T-helper 2 cell treated with Interferon-gamma antibody and Interleukin-4, amounts not matched to agents 5 μg/mL and 100 μg/mL, for 36 hours (primary cell): ENCODE data around the gene NET1.
"Not testable (repeated sequence)": the region's sequence is repeated elsewhere in the genome, so short reads cannot be mapped to it uniquely, and the experiment has no call there.

ENCODE experiments used
- DNase-seq: peaks from one replicate; pipeline ENCODE4 v3.0.0; 2021; ENCODE audit warnings: low spot score
- H3K27ac Mint-ChIP-seq: one replicate; pipeline ENCODE4 v1.8.0; 2021; ENCODE audit warnings: mild to moderate bottlenecking, mixed read lengths
- H3K27me3 Mint-ChIP-seq: one replicate; pipeline ENCODE4 v1.8.0; 2021; ENCODE audit warnings: low read depth, mixed read lengths
- H3K36me3 Mint-ChIP-seq: one replicate; pipeline ENCODE4 v1.8.0; 2021; ENCODE audit warnings: low read depth, mixed read lengths
- H3K4me1 Mint-ChIP-seq: one replicate; pipeline ENCODE4 v1.8.0; 2021; ENCODE audit warnings: low read depth, mixed read lengths
- H3K4me3 Mint-ChIP-seq: one replicate; pipeline ENCODE4 v1.8.0; 2022; ENCODE audit warnings: mild to moderate bottlenecking, moderate library complexity, mixed read lengths
- H3K9me3 Mint-ChIP-seq: one replicate; pipeline ENCODE4 v1.8.0; 2021; ENCODE audit warnings: mixed read lengths

Gene NET1, protein sequence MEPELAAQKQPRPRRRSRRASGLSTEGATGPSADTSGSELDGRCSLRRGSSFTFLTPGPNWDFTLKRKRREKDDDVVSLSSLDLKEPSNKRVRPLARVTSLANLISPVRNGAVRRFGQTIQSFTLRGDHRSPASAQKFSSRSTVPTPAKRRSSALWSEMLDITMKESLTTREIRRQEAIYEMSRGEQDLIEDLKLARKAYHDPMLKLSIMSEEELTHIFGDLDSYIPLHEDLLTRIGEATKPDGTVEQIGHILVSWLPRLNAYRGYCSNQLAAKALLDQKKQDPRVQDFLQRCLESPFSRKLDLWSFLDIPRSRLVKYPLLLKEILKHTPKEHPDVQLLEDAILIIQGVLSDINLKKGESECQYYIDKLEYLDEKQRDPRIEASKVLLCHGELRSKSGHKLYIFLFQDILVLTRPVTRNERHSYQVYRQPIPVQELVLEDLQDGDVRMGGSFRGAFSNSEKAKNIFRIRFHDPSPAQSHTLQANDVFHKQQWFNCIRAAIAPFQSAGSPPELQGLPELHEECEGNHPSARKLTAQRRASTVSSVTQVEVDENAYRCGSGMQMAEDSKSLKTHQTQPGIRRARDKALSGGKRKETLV

DNA sequence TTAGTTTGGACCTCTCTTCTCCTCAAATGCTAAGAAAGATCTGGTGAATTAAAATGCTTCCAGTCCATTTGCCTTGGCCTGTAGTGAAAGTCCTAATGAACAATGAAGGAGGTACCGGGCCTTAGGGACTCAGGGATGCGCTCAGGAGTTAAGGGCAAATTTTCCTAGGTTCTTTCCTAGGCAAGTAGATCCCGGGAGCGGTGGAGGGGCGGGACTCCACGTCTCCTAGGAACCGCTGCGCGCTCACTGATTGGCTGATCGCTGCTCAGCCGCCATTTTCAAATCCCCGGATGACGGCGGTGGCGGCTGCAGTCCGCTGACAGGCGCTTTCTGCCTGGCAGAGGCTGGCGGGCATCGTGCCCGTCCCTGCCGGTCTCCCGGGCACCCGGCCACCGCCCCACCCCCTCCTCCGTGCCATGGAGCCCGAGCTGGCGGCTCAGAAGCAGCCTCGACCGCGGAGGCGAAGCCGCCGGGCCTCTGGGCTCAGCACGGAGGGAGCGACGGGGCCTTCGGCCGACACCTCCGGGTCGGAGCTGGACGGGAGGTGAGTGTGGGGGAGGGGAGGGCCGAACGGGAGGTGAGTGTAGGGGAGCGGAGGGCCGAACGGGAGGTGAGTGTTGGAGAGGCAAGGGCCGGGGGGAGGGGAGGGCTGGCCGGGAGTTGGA is at the start of gene NET1:
NET1 (plus strand) TSS at position 281 of the 665 bp plus-strand sequence; CDS start at position 417, 136 bp downstream.
- Mint-ChIP-seq H3K27me3 (peaks cover 22% of the 10 kb centered on the region), H3K9me3 (peaks cover 15% of the 10 kb centered on the region), H3K4me1 (no peaks in the 10 kb centered on the region), H3K36me3 (peaks cover 9% of the 10 kb centered on the region), H3K27ac (peak within 1 kb of the TSS; percentile 27), H3K4me3 (peak within 1 kb of the TSS; percentile 84)
- peak; percentile 78 for DNase-seq

DNA sequence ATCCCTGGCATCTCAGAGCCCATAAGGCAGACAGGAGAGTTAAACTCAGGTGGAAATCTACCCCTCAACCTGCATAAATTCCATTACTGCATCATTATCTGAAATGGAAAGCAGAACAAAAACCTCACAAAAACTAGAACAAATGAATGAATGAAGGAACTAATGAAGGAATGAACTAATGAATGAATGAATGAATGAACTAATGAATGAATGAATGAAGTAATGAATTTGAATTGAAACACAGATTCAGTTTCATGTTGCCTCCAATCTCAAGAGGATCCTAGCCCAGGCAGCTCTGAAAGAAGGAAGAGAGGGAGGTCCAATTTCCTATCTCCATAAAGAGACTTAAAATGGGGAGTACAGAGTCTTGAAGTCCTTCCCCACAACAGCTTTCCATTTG is 49.5 kb upstream of the NET1 start:
- no peak overlapping the region for H3K4me3 Mint-ChIP-seq
- no peak overlapping the region for H3K27ac Mint-ChIP-seq
- H3K9me3 Mint-ChIP-seq: no peaks in the 10 kb centered on the region
- DNase-seq: no peak
- no peaks in the 10 kb centered on the region for H3K36me3 Mint-ChIP-seq
- peaks cover 31% of the 10 kb centered on the region for H3K27me3 Mint-ChIP-seq
- H3K4me1 Mint-ChIP-seq: no peaks in the 10 kb centered on the region

DNA sequence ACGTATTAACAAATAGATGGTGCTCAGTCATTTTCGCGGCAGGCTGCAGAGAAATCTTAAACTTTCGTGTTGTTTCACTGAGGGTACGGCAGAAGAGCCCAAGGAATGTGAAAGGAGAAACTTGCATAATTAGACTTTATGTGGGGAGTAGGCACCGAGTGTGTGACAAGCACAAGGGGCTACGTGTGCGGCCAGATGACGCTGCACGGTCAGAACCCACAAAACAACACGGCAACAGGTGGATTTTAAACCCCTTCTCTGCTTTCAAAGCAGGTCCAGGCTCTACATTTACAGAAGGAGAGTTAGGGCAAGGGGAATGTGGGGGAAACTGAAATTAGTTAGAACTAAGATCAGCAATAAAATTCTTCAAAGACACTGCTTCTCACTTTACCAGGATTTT is 48.0 kb upstream of the NET1 start:
- Mint-ChIP-seq H3K27me3 (peaks cover 26% of the 10 kb centered on the region), H3K4me1 (no peaks in the 10 kb centered on the region), H3K27ac (no peak overlapping the region), H3K4me3 (no peak overlapping the region), H3K36me3 (no peaks in the 10 kb centered on the region), H3K9me3 (peaks cover 2% of the 10 kb centered on the region)
- no peak for DNase-seq

DNA sequence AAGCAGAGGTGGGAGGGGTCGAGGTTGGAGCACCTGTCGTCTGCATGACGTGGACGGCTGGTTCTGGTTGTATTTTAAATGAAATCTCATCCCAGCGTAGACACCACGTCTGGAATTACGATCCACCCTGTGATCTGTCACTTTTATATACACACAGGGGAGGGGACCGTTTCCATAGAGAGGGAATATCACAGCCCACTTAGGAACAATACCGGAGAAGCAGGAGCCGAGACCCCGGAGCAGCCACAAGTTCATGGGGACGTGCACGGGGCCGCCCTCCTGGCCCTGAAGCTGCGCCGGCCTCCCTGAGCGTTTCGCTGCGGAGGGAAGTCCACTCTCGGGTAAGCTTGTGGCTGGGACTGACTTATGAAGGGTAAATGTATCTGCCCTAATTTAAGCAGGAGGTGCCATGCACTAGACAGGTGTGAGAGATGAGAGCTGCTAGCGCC is 47.4 kb upstream of the NET1 start, which contains the start of gene UCN3:
UCN3 (plus strand) TSS at position 77 of the 449 bp plus-strand sequence. CDS start 8,755 bp downstream, outside the sequence.
- H3K4me3 Mint-ChIP-seq: no peak within 1 kb of the TSS
- no peak within 1 kb of the TSS for H3K27ac Mint-ChIP-seq
- H3K4me1 Mint-ChIP-seq: no peaks in the 10 kb centered on the region
- DNase-seq: no peak
- peaks cover 7% of the 10 kb centered on the region for H3K9me3 Mint-ChIP-seq
- peaks cover 26% of the 10 kb centered on the region for H3K27me3 Mint-ChIP-seq
- H3K36me3 Mint-ChIP-seq: no peaks in the 10 kb centered on the region

DNA sequence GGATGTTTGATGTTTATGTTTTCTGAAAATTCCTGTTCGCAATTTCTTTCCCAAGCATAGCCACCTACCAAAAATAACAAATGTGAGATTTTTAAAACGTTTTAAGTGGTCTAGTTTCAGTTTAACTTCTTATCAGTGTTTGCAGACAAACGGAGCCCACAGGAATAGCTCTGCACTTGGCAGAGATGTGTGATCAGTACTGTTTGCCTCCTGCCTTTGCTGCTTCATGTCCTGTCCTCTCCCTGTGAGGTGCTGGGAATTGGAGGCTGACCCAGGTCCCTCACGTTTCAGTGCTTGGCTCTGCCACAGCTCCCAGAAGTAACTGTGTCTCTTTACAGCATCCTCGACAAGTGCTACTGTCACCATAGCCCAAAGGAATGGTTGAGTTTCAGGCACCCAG is 46.4 kb upstream of the NET1 start:
- no peak overlapping the region for H3K4me3 Mint-ChIP-seq
- H3K27ac Mint-ChIP-seq: no peak overlapping the region
- H3K4me1 Mint-ChIP-seq: no peaks in the 10 kb centered on the region
- H3K9me3 Mint-ChIP-seq: peaks cover 15% of the 10 kb centered on the region
- DNase-seq: no peak
- H3K27me3 Mint-ChIP-seq: peaks cover 22% of the 10 kb centered on the region
- H3K36me3 Mint-ChIP-seq: no peaks in the 10 kb centered on the region

DNA sequence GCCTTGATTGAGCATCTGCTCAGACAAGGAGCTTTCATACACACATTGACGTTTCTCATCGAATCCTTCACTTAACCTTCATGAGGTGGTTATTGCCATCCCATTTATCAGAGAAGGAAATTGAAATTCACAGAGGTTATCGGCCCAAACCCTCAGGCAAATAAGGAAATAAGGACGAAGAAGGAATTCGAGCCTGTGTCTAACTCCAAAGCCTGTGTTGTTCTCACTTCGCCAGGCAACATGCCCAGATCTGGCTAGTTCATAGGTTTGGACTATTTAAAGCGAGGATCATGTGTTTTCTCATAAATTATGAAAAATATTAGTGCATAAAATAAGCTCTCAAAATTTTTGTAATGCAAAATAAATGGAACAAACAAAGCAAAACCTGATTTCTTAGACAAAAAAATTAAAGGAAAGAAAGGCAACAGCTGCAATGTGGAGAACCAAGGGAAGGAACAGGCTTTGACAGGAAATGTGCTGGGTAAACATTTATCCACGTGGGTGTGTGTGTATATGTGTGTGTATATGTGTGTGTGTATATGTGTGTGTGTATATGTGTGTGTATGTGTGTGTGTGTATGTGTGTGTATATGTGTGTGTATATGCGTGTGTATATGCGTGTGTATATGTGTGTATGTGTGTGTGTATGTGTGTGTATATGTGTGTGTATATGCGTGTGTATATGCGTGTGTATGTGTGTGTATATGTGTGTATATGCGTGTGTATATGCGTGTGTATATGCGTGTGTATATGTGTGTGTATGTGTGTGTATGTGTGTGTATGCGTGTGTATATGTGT is 42.8 kb upstream of the NET1 start:
- Mint-ChIP-seq H3K36me3 (no peaks in the 10 kb centered on the region), H3K4me3 (no peak overlapping the region), H3K4me1 (no peaks in the 10 kb centered on the region), H3K27me3 (peaks cover 15% of the 10 kb centered on the region), H3K27ac (no peak overlapping the region), H3K9me3 (peaks cover 18% of the 10 kb centered on the region)
- no peak for DNase-seq

DNA sequence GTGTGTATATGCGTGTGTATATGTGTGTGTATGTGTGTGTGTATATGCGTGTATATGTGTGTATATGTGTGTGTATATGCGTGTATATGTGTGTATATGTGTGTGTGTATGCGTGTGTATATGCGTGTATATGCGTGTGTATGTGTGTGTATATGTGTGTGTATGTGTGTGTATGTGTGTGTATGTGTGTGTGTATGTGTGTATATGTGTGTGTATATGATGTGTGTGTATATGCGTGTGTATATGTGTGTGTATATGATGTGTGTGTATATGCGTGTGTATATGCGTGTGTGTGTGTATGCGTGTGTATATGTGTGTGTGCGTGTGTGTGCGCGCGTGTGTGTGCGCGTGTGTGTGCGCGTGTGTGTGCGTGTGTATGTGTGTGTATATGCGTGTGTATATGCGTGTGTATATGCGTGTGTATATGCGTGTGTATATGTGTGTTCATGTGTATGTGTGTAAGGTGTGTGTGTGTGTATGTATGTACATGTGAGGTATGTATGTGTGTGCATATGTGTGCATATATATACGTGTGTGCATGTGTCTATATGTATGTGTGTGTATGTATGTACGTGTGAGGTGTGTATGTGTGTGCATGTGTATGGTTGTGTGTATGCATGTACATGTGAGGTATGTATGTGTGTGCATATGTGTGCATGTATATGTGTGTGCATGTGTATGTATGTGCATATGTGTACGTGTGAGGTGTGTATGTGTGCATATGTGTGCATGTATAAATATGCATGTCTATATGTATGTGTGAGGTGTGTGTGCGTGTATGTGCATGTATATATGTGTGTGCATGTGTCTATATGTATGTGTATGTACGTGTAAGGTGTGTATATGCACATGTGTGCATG is 41.6 kb upstream of the NET1 start:
- no peak for DNase-seq
- H3K27me3 Mint-ChIP-seq: peaks cover 15% of the 10 kb centered on the region
- no peaks in the 10 kb centered on the region for H3K36me3 Mint-ChIP-seq
- H3K4me3 Mint-ChIP-seq: no peak overlapping the region
- peaks cover 18% of the 10 kb centered on the region for H3K9me3 Mint-ChIP-seq
- no peaks in the 10 kb centered on the region for H3K4me1 Mint-ChIP-seq
- H3K27ac Mint-ChIP-seq: no peak overlapping the region

DNA sequence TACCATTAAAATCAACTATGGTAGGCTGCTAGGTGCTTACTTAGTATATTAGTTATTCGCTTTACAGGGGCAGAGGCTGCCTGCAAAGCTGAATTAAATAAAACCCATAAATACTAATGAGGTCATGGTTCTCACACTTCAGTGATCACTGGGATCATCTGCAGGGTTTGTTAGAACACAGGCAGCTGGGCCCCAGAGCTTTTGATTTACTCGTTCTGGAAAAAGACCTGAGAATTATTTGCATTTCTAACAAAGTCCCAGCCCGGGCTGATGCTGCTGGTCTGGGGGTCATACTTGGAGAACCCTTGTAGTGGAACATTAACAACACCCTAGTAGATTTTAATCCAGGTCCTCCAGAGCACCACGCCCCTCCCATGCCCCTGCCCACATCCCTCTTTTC is 39.0 kb upstream of the NET1 start:
- Mint-ChIP-seq H3K27ac (no peak overlapping the region), H3K36me3 (no peaks in the 10 kb centered on the region), H3K9me3 (peaks cover 18% of the 10 kb centered on the region), H3K27me3 (no peaks in the 10 kb centered on the region), H3K4me1 (no peaks in the 10 kb centered on the region), H3K4me3 (no peak overlapping the region)
- DNase-seq: no peak

DNA sequence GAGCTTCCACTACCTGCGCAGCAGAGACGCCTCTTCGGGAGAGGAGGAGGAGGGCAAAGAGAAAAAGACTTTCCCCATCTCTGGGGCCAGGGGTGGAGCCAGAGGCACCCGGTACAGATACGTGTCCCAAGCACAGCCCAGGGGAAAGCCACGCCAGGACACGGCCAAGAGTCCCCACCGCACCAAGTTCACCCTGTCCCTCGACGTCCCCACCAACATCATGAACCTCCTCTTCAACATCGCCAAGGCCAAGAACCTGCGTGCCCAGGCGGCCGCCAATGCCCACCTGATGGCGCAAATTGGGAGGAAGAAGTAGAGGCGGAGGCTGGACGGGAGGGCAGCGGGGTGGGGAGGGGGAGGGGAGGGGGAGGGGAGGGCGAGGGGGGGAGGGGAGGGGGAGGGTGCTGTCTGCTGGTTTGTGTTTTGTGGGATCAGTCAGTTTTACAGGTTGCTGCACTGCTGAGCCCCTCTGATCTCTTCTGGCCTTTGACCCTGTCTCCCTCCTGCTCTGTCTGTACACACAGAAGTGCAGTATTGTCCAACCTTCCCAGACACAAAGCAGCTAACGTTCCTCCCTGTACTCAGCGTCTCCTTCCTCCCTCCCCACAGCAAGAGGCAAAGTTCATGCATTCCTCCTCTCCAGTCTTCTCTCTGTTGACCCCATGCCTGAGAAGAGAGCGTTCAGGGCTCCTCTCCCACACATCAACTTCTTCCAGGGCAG is 38.3 kb upstream of the NET1 start:
- DNase-seq: no peak
- no peaks in the 10 kb centered on the region for H3K4me1 Mint-ChIP-seq
- H3K27ac Mint-ChIP-seq: no peak overlapping the region
- no peaks in the 10 kb centered on the region for H3K27me3 Mint-ChIP-seq
- no peaks in the 10 kb centered on the region for H3K36me3 Mint-ChIP-seq
- H3K9me3 Mint-ChIP-seq: peaks cover 18% of the 10 kb centered on the region
- no peak overlapping the region for H3K4me3 Mint-ChIP-seq

DNA sequence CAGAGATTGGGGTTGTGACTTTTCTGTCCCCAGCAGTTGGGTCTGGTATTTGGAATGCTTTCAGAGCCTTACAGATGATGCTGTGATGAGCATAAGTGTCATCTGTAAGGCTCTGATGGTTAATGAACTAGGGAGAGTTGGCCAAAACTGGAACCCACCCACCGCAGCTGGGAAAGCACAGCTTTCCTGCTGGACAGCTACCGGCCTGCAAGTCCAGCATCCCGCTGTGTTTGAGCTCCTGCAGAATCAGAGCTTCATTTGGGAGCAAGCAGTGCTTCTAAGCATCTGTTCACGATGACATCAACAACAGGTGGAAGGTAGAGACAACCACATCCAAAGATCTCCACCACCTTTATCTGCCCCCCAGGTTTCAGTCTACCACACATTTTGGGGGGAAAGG is 35.9 kb upstream of the NET1 start:
- Mint-ChIP-seq H3K36me3 (no peaks in the 10 kb centered on the region), H3K27me3 (peaks cover 3% of the 10 kb centered on the region), H3K27ac (no peak overlapping the region), H3K4me1 (no peaks in the 10 kb centered on the region), H3K4me3 (no peak overlapping the region), H3K9me3 (no peaks in the 10 kb centered on the region)
- no peak for DNase-seq

DNA sequence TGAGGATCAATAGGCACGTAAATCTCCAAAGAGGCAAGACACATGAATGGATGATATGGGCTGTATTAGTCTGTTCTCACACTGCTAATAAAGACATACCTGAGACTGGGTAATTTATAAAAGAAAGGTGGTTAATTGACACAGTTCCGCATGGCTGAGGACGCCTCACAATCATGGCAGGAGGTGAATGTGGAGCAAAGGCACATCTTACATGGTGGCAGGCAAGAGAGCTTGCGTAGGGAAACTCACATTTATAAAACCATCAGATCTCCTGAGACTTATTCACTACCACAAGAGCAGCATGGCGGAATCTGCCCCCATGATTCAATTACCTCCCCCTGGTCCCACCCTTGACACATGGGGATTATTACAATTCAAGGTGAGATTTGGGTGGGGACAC is 33.2 kb upstream of the NET1 start:
- not testable (repeated sequence) for H3K4me3 Mint-ChIP-seq, H3K27me3 Mint-ChIP-seq, H3K4me1 Mint-ChIP-seq, H3K27ac Mint-ChIP-seq, DNase-seq, H3K36me3 Mint-ChIP-seq, H3K9me3 Mint-ChIP-seq

DNA sequence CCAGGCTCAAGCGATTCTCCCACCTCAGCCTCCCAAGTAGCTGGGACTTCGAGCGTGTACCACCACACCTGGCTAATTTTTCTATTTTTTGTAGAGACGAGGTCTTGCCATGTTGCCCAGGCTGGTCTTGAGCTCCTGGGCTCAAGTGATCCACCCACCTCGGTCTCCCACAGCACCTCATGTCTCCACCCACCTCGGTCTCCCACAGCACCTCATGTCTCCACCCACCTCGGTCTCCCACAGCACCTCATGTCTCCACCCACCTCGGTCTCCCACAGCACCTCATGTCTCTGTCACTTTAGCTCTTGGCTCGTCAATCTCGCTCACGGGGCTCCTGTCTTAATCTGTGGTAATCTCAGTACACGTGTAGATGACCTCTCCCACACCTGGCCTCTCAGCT is 32.0 kb upstream of the NET1 start:
- not testable (repeated sequence) for H3K27me3 Mint-ChIP-seq, H3K4me3 Mint-ChIP-seq, H3K27ac Mint-ChIP-seq, DNase-seq, H3K36me3 Mint-ChIP-seq, H3K9me3 Mint-ChIP-seq, H3K4me1 Mint-ChIP-seq
